Retinal pigment epithelial cell (primary cell): ENCODE data around the gene IBTK.
"Not testable (repeated sequence)": the region's sequence is repeated elsewhere in the genome, so short reads cannot be mapped to it uniquely, and the experiment has no call there.

Source experiments
- DNase-seq: peaks from one replicate; pipeline ENCODE4 v3.0.0-alpha.2; 2010; ENCODE audit warnings: low read depth
- H3K4me3 ChIP-seq: 2 replicates; pipeline ENCODE4 v1.5.1; 2011; ENCODE audit warnings: mild to moderate bottlenecking, low read length, control low read depth, moderate library complexity
- TF ChIP-seq, protein P1 (sequence below): conservative IDR thresholded peaks from 2 replicates; pipeline ENCODE4 v1.5.1; 2011; ENCODE audit warnings: low read depth, low read length, control low read depth, inconsistent platforms

IBTK gene

DNA sequence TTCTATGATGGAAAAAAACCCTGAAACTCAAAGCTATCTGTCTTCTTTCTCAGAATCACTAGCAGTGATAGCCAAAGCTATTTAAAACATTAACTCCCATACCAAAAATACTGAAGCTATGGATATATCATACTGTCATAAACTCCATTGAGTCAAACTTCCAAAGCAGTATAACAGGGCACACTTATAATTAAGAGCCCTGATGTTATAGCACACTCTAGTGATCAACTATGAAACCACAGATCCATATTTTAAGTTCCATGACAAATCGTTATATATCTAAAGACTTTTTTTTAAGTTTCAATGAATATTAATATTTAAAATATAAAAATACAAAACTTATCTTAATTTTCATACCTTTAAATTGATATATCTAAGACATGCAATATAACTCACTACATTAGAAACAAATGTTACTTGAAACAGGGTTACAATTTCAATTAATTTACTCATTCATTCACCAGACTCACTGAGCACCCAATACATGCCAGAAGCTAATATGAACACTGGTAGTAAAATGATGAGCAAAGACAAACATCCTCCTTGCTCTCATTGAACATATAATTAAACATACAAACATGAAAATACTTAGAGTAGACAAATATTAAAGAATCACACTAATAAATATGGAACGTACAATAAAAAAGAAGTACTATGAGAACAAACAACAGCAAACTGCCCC is 69.3 kb downstream of the IBTK start:
- DNase-seq = peak; percentile 16
- TF ChIP-seq, protein P1, sequence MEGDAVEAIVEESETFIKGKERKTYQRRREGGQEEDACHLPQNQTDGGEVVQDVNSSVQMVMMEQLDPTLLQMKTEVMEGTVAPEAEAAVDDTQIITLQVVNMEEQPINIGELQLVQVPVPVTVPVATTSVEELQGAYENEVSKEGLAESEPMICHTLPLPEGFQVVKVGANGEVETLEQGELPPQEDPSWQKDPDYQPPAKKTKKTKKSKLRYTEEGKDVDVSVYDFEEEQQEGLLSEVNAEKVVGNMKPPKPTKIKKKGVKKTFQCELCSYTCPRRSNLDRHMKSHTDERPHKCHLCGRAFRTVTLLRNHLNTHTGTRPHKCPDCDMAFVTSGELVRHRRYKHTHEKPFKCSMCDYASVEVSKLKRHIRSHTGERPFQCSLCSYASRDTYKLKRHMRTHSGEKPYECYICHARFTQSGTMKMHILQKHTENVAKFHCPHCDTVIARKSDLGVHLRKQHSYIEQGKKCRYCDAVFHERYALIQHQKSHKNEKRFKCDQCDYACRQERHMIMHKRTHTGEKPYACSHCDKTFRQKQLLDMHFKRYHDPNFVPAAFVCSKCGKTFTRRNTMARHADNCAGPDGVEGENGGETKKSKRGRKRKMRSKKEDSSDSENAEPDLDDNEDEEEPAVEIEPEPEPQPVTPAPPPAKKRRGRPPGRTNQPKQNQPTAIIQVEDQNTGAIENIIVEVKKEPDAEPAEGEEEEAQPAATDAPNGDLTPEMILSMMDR = peak; percentile 64
- no peak overlapping the region for H3K4me3 ChIP-seq

DNA sequence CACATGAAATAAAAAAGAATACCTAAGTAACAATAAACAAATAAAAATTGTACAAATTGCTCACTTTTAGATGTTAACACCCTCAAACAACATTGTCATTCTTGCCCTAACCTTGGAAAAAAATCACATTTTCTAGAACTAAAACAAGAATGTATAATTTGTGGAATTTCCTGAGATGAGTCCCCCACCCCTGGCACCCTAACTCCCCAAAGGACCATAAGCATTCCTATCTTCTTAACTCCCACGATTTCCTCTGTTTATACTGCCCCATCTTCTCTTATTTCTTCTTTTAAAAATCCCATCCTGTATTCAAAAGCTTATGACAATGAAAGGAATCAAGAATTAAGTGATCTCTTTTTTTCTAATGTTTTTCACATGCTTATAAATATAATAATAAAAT is 70.9 kb downstream of the IBTK start:
- no peak for DNase-seq
- H3K4me3 ChIP-seq = no peak overlapping the region
- TF ChIP-seq, protein P1 = no peak

GRCh38 chr6:82172594-82172993 is 75.0 kb downstream of the IBTK start:
- no peak for DNase-seq
- no peak overlapping the region for H3K4me3 ChIP-seq

GRCh38 chr6:82169138-82169876 is 78.2 kb downstream of the IBTK start:
- no peak overlapping the region for H3K4me3 ChIP-seq
- TF ChIP-seq, protein P1 = no peak
- no peak for DNase-seq

More at GRCh38 chr6:82172594-82172993, 75.0 kb downstream of the IBTK start:
- TF ChIP-seq, protein P1 = no peak

- TF ChIP-seq, protein P1 = no peak
- no peak overlapping the region for H3K4me3 ChIP-seq
- DNase-seq = no peak
These were observed 81.1 kb downstream of the IBTK start for GRCh38 chr6:82166493-82166892.

DNA sequence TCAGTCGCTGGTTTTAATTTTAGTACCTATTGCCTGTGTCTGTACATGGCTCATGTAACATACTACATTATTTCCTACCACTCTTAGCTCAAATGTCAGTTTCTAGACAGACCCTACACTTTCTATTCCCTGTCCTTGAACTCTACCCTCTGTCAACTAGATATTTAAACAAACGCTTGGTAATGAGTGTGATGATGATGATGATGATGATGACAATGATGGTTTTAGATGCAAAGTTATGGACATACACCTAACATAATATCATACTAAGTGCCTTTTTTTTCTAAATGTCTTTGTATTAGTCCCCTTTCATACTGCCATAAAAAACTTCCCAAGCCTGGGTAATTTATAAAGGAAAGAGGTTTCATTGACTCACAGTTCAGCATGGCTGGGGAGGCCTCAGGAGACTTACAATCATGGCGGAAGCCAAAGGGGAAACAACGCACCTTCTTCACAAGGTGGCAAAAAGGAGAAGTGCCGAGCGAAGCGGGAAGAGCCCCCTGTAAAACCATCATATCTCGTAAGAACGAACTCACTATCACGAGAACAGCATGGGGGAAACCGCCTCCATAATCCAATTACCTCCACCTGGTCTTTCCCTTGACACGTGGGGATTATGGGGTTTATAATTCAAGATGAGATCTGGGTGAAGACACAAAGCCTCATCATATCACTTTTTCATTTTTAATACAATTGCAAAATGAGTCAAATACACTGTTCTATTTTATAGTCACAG is 87.1 kb downstream of the IBTK start:
- TF ChIP-seq, protein P1 = no peak
- DNase-seq = no peak
- no peak overlapping the region for H3K4me3 ChIP-seq

DNA sequence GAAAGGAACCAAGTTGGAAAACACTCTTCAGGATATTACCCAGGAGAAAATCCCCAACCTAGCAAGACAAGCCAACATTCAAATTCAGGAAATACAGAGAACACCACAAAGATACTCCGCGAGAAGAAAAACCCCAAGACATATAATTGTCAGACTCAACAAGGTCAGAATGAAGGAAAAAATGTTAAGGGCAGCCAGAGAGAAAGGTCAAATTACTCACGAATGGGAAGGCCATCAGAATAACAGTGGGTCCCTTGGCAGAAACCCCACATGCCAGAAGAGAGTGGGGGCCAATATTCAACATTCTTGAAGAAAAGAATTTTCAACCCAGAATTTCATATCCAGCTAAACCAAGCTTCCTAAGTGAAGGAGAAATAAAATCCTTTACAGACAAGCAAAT is 94.8 kb downstream of the IBTK start:
- not testable (repeated sequence) for DNase-seq, H3K4me3 ChIP-seq

GRCh38 chr6:82151147-82151546 is 96.4 kb downstream of the IBTK start:
- not testable (repeated sequence) for H3K4me3 ChIP-seq, DNase-seq
